ENCODE data around the gene RNF10. TPM values are rescaled to one million over a fixed set of nuclear protein-coding genes. Genes with fewer than 3 reads are reported as not detected.

Gene RNF10
- total RNA-seq, 2 experiments from 2014 or later: 441 to 446 TPM

GRCh38 chr12:120490833-120491512 is 43.2 kb upstream of the RNF10 start:
- H3K27ac ChIP-seq (ENCODE audit: low read depth in 1 of 2, low read length in 2 of 2): no peak overlapping the region
- Mint-ChIP-seq H3K27me3 (no peaks in the 10 kb centered on the region), H3K27ac (no peak overlapping the region), H3K4me3 (no peak overlapping the region), H3K4me1 (ENCODE audit: low read depth) (peaks cover 13% of the 10 kb centered on the region), H3K36me3 (ENCODE audit: low read depth) (peaks cover 4% of the 10 kb centered on the region), H3K9me3 (no peaks in the 10 kb centered on the region)
- no peaks in the 10 kb centered on the region for H3K27me3 ChIP-seq (ENCODE audit: control insufficient read depth in 1 of 2, insufficient read depth in 2 of 2, low read length in 2 of 2)
- H3K9me3 ChIP-seq (ENCODE audit: control insufficient read depth in 1 of 2, insufficient read depth in 1 of 2, low read length in 2 of 2): no peaks in the 10 kb centered on the region
- DNase-seq (no peak), ATAC-seq (ENCODE audit: poor library complexity) (no peak)
- CTCF ChIA-PET: interaction anchor here (1.4 kb wide), 1 partner anchor 21 kb away, joined by 4 read pairs; the partner anchor contains the start of gene SRSF9
- no peaks in the 10 kb centered on the region for H3K36me3 ChIP-seq (ENCODE audit: insufficient read depth, low read length)
- no peak for TF ChIP-seq CTCF (IDR thresholded peaks at IDR 0.05)
- H3K4me3 ChIP-seq (ENCODE audit: low read length): no peak overlapping the region
- intact Hi-C loops (cut with DNase I, micrococcal nuclease): no loop called here
- peaks cover 8% of the 10 kb centered on the region for H3K4me1 ChIP-seq (ENCODE audit: insufficient read depth, low read length)
- POLR2A ChIA-PET: interaction anchor here (1.0 kb wide), 1 partner anchor 45 kb away, joined by 3 read pairs; no protein-coding TSS in a partner anchor

- Histone ChIP-seq H3K36me3 (ENCODE audit: insufficient read depth, low read length) (peaks cover 10% of the 10 kb centered on the region), H3K9me3 (ENCODE audit: control insufficient read depth in 1 of 2, insufficient read depth in 1 of 2, low read length in 2 of 2) (no peaks in the 10 kb centered on the region), H3K4me1 (ENCODE audit: insufficient read depth, low read length) (peaks cover 18% of the 10 kb centered on the region), H3K4me3 (ENCODE audit: low read length) (peak overlapping the region; percentile 82), H3K27ac (ENCODE audit: low read depth in 1 of 2, low read length in 2 of 2) (peak overlapping the region; percentile 34 to 60), H3K27me3 (ENCODE audit: control insufficient read depth in 1 of 2, insufficient read depth in 2 of 2, low read length in 2 of 2) (no peaks in the 10 kb centered on the region)
- H3K27ac Mint-ChIP-seq: peak overlapping the region; percentile 82
- DNase-seq (no peak), ATAC-seq (ENCODE audit: poor library complexity) (peak; percentile 0)
- POLR2A ChIA-PET: interaction anchor here (1.0 to 3.5 kb wide), 7 partner anchors 27 to 294 kb away, joined by 3 to 27 read pairs (median 9); partner anchors contain the start of genes COQ5, RNU4-1, RNU4-2 and RPLP0
- H3K27me3 Mint-ChIP-seq: no peaks in the 10 kb centered on the region
- intact Hi-C loops (cut with DNase I, micrococcal nuclease): loop anchor here in 1 of 2 experiments (1.0 to 5.0 kb wide), 3 partner anchors 26 to 58 kb away; partner anchors contain the start of genes COX6A1 and SRSF9
- CTCF ChIA-PET: interaction anchor here (1.4 to 3.3 kb wide), 2 partner anchors 26 to 55 kb away, joined by 3 to 14 read pairs; partner anchors contain the start of gene SRSF9
- H3K4me3 Mint-ChIP-seq: peak overlapping the region; percentile 92
- H3K9me3 Mint-ChIP-seq: no peaks in the 10 kb centered on the region
- H3K4me1 Mint-ChIP-seq (ENCODE audit: low read depth): peaks cover 38% of the 10 kb centered on the region
- H3K36me3 Mint-ChIP-seq (ENCODE audit: low read depth): peaks cover 36% of the 10 kb centered on the region
- TF ChIP-seq CTCF (IDR thresholded peaks at IDR 0.05): no peak
Observed at GRCh38 chr12:120495186-120495730, 38.9 kb upstream of the RNF10 start.

GRCh38 chr12:120495731-120496412 is 38.3 kb upstream of the RNF10 start, which contains the start of gene DYNLL1:
Gene DYNLL1 (plus strand): TSS chr12:120496113. CDS start chr12:120496422, 309 bp downstream.
- H3K27me3 Mint-ChIP-seq: no peaks in the 10 kb centered on the region

More at GRCh38 chr12:120495731-120496412, 38.3 kb upstream of the RNF10 start, which contains the start of gene DYNLL1:
- Histone ChIP-seq H3K4me1 (ENCODE audit: insufficient read depth, low read length) (peaks cover 18% of the 10 kb centered on the region), H3K36me3 (ENCODE audit: insufficient read depth, low read length) (peaks cover 14% of the 10 kb centered on the region), H3K27me3 (ENCODE audit: control insufficient read depth in 1 of 2, insufficient read depth in 2 of 2, low read length in 2 of 2) (no peaks in the 10 kb centered on the region), H3K9me3 (ENCODE audit: control insufficient read depth in 1 of 2, insufficient read depth in 1 of 2, low read length in 2 of 2) (no peaks in the 10 kb centered on the region), H3K27ac (ENCODE audit: low read depth in 1 of 2, low read length in 2 of 2) (peak within 1 kb of the TSS; percentile 74 to 79), H3K4me3 (ENCODE audit: low read length) (peak within 1 kb of the TSS; percentile 82)
- ChIA-PET CTCF (interaction anchor here (0.6 to 3.3 kb wide), 12 partner anchors 26 to 194 kb away, joined by 3 to 14 read pairs (median 3); partner anchors contain the start of genes COX6A1, SIRT4 and SRSF9), POLR2A (interaction anchor here (0.7 to 3.5 kb wide), 12 partner anchors 20 to 295 kb away, joined by 3 to 27 read pairs (median 6); partner anchors contain the start of genes COQ5, COX6A1, POP5 and RNU4-1)
- Mint-ChIP-seq H3K4me1 (ENCODE audit: low read depth) (peaks cover 44% of the 10 kb centered on the region), H3K27ac (peak within 1 kb of the TSS; percentile 82), H3K9me3 (no peaks in the 10 kb centered on the region), H3K36me3 (ENCODE audit: low read depth) (peaks cover 42% of the 10 kb centered on the region), H3K4me3 (peak within 1 kb of the TSS; percentile 92)
- peak; percentile 95 to 98 (median 97) for DNase-seq
- ATAC-seq (ENCODE audit: poor library complexity): peak; percentile 96
- no peak for TF ChIP-seq CTCF (IDR thresholded peaks at IDR 0.05)
- intact Hi-C loops (cut with DNase I, micrococcal nuclease): loop anchor here (1.0 to 5.0 kb wide), 8 partner anchors 27 to 139 kb away; partner anchors contain the start of genes COQ5 (in 2 of the 2), SRSF9 (in 2 of the 2), COX6A1 (in 1 of the 2) and RNF10 (in 1 of the 2)

All from CD4-positive, alpha-beta T cell (primary cell).